NOMO-1 (cell line): ENCODE data around the gene HYCC1.
"Not testable (repeated sequence)": the region's sequence is repeated elsewhere in the genome, so short reads cannot be mapped to it uniquely, and the experiment has no call there.

Experiments
- DNase-seq, 2 experiments: peaks; one replicate each; lab custom pipeline; 2025; ENCODE audit not compliant: unreplicated experiment in 2 of 2; lab: John Stamatoyannopoulos, UW

Gene HYCC1

GRCh38 chr7:23013715-23014649 lies at the start of gene HYCC1:
TSS of gene HYCC1 (minus strand) at chr7:23014130. CDS start at chr7:22991111, 23,019 bp downstream.
- peak; percentile 96 to 99 for DNase-seq

- no peak for DNase-seq
These were observed 48.5 kb upstream of the HYCC1 start for GRCh38 chr7:23062452-23062851.

DNA sequence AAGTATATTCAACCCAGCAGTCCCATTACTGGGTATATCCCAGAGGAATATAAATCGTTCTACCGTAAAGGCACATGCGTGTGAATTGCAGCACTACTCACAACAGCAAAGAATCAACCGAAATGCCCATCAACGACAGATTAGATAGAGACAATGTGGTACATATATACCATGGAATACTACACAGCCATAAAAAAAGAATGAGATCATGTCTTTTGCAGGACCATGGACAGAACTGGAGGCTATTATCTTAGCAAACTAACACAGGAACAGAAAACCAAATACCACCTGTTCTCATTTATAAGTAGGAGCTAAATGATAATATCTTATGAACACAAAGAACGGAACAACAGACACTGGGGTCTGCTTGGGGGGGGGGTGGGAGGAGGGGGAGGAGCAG lies 47.4 kb upstream of the HYCC1 start:
- no peak for DNase-seq

GRCh38 chr7:23058408-23059096 lies 44.6 kb upstream of the HYCC1 start:
- peak; percentile 48 to 52 for DNase-seq

- DNase-seq = peak; percentile 58 to 76
These were observed 41.8 kb upstream of the HYCC1 start for GRCh38 chr7:23055582-23056178.

- DNase-seq = not testable (repeated sequence)
These were observed 37.2 kb upstream of the HYCC1 start for GRCh38 chr7:23051124-23051485.

GRCh38 chr7:23046336-23046735 lies 32.4 kb upstream of the HYCC1 start:
- DNase-seq = not testable (repeated sequence)

- DNase-seq = not testable (repeated sequence)
These were observed 31.2 kb upstream of the HYCC1 start for GRCh38 chr7:23045086-23045485.

DNA sequence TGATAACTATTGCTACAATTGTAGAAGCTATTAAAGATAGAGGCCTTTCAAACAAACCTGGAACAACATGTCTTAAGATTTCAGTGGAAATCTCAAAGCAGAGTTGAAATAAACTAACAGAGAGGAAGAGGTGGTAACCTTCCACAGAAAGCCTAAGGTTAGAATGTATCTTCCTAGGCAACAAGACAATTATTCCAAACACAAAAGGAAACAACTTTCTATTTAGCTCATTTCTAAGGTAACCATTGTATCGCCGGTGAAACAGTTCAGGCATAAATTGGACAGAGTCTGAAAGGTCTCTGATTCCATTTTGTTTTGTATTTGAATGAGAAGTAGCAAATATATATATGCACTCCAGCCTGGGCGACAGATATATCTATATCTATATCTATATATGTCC lies 30.7 kb upstream of the HYCC1 start:
- no peak for DNase-seq

- DNase-seq = peak in 1 of 2 experiments; percentile 28
These were observed 29.5 kb upstream of the HYCC1 start for GRCh38 chr7:23043441-23043840.

GRCh38 chr7:23039674-23040073 lies 25.7 kb upstream of the HYCC1 start:
- not testable (repeated sequence) for DNase-seq

- not testable (repeated sequence) for DNase-seq
These were observed 21.8 kb upstream of the HYCC1 start for GRCh38 chr7:23035542-23036371.

DNA sequence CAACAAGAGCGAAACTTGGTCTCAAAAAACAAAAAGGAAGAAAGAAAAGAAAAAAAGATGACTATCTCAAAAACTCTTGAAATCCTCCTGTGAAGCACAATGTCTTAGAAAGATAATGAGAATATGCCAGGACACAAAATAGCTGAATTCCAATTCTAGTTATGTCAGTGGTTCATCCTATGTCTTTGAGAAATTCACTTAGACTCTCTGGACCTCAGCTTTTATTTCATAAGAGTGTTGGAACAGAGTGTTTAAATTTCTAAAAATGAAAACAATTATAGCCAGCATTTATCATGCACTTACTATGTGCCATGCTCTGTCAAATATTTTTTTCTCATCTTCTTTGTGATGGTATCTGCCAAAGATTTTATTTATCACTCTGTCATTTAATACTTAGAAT lies 13.3 kb upstream of the HYCC1 start:
- DNase-seq = no peak

- DNase-seq = no peak
These were observed 12.2 kb upstream of the HYCC1 start for GRCh38 chr7:23026164-23026563.

DNA sequence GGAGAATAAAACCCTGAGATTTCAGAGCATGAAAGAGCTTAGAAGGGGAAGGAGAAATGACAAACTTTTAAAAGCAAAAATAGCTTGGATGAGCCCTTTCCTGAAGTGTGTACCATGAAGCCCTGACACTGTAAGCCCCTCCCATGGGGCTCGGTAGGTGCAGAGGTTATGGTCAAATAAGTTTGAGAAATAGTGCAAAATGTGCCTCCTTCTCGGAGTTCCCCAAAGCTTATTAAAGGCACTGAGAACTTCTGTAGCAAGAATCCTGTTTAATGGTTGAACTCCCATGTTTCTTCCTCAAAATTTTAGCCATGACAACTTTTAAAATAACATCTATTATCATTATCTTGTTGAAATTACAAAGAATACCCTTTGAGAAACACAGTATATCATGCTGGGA lies 10.5 kb upstream of the HYCC1 start:
- DNase-seq = no peak

- DNase-seq = no peak
These were observed 8.9 kb upstream of the HYCC1 start for GRCh38 chr7:23022851-23023250.

- DNase-seq = no peak
These were observed 8.4 kb upstream of the HYCC1 start for GRCh38 chr7:23022258-23022769.

GRCh38 chr7:23021596-23021995 lies 7.7 kb upstream of the HYCC1 start:
- DNase-seq = no peak

GRCh38 chr7:23020742-23021401 lies 6.9 kb upstream of the HYCC1 start:
- DNase-seq = peak in 1 of 2 experiments; percentile 45

- DNase-seq = no peak
These were observed 4.8 kb upstream of the HYCC1 start for GRCh38 chr7:23018750-23019149.
